ENCODE data around the gene ERCC8. TPM values are rescaled to one million over a fixed set of nuclear protein-coding genes. Genes with fewer than 3 reads are reported as not detected.

ERCC8 gene
- total and polyA plus RNA-seq, 10 of the 15 experiments (the other 5 are each of a cell fraction or from before 2014, with no cell fraction given) = 10.4 to 31.2 (median 16.4) TPM

- TF ChIP-seq CEBPZ (IDR thresholded peaks at IDR 0.05; ENCODE audit: low read depth, low read length) = no peak
- TF ChIP-seq RCOR1 (conservative IDR thresholded peaks at IDR 0.05; ENCODE audit: low read depth, low read length) = no peak
- no peak for TF ChIP-seq REST (IDR thresholded peaks at IDR 0.05; ENCODE audit: low read depth, low read length)
- no peak for TF ChIP-seq RUNX3 (IDR thresholded peaks at IDR 0.05; ENCODE audit: low read length)
- TF ChIP-seq RAD51 (IDR thresholded peaks at IDR 0.05) = no peak
- no peak for TF ChIP-seq USF2 (IDR thresholded peaks at IDR 0.05; ENCODE audit: borderline replicate concordance, low read depth, low read length)
Measured at GRCh38 chr5:60927450-60927849, 17.4 kb downstream of the ERCC8 start (continued).
